GM18861 (cell line): ENCODE data around the gene OSBP2.
"Not testable (repeated sequence)": the region's sequence is repeated elsewhere in the genome, so short reads cannot be mapped to it uniquely, and the experiment has no call there.

Experiments used
- ATAC-seq: cut with Tn5 transposase; IDR thresholded peaks from one replicate; pipeline ENCODE4 v1.9.1; 2021; ENCODE audit not compliant: unreplicated experiment

Gene OSBP2

GRCh38 chr22:30718491-30718890 is 23.8 kb downstream of the OSBP2 start:
- no peak for ATAC-seq

- no peak for ATAC-seq
These were observed 24.3 kb downstream of the OSBP2 start for GRCh38 chr22:30718938-30719337.

GRCh38 chr22:30720263-30720837 is 25.7 kb downstream of the OSBP2 start:
- ATAC-seq, result no peak

GRCh38 chr22:30721741-30722140 is 27.1 kb downstream of the OSBP2 start:
- ATAC-seq, result no peak

GRCh38 chr22:30728826-30729225 is 34.2 kb downstream of the OSBP2 start:
- no peak for ATAC-seq

- ATAC-seq, result no peak
These were observed 37.0 kb downstream of the OSBP2 start for GRCh38 chr22:30731658-30732057.

GRCh38 chr22:30732426-30732825 is 37.8 kb downstream of the OSBP2 start:
- ATAC-seq, result no peak

GRCh38 chr22:30733181-30733631 is 38.5 kb downstream of the OSBP2 start:
- no peak for ATAC-seq

GRCh38 chr22:30740007-30740406 is 45.3 kb downstream of the OSBP2 start:
- ATAC-seq, result not testable (repeated sequence)

GRCh38 chr22:30740511-30740910 is 45.8 kb downstream of the OSBP2 start:
- ATAC-seq, result not testable (repeated sequence)

- ATAC-seq, result no peak
These were observed 47.9 kb downstream of the OSBP2 start for GRCh38 chr22:30742291-30743256.

- ATAC-seq, result no peak
These were observed 48.8 kb downstream of the OSBP2 start for GRCh38 chr22:30743257-30744020.

- ATAC-seq, result no peak
These were observed 49.5 kb downstream of the OSBP2 start for GRCh38 chr22:30744224-30744623.

- no peak for ATAC-seq
These were observed 52.8 kb downstream of the OSBP2 start for GRCh38 chr22:30747493-30747892.

- ATAC-seq, result no peak
These were observed 54.6 kb downstream of the OSBP2 start for GRCh38 chr22:30749272-30749671.

GRCh38 chr22:30749849-30750248 is 55.2 kb downstream of the OSBP2 start:
- no peak for ATAC-seq

GRCh38 chr22:30751529-30751928 is 56.9 kb downstream of the OSBP2 start:
- no peak for ATAC-seq

- ATAC-seq, result no peak
These were observed 58.1 kb downstream of the OSBP2 start for GRCh38 chr22:30752771-30753170.

GRCh38 chr22:30753701-30754100 is 59.0 kb downstream of the OSBP2 start:
- no peak for ATAC-seq

- no peak for ATAC-seq
These were observed 59.8 kb downstream of the OSBP2 start for GRCh38 chr22:30754521-30754920.

- ATAC-seq, result no peak
These were observed 60.5 kb downstream of the OSBP2 start for GRCh38 chr22:30754971-30755758.
